ENCODE results near the gene DHX57. TPM values are rescaled to one million over a fixed set of nuclear protein-coding genes. Genes with fewer than 3 reads are reported as not detected.

DHX57 gene, protein sequence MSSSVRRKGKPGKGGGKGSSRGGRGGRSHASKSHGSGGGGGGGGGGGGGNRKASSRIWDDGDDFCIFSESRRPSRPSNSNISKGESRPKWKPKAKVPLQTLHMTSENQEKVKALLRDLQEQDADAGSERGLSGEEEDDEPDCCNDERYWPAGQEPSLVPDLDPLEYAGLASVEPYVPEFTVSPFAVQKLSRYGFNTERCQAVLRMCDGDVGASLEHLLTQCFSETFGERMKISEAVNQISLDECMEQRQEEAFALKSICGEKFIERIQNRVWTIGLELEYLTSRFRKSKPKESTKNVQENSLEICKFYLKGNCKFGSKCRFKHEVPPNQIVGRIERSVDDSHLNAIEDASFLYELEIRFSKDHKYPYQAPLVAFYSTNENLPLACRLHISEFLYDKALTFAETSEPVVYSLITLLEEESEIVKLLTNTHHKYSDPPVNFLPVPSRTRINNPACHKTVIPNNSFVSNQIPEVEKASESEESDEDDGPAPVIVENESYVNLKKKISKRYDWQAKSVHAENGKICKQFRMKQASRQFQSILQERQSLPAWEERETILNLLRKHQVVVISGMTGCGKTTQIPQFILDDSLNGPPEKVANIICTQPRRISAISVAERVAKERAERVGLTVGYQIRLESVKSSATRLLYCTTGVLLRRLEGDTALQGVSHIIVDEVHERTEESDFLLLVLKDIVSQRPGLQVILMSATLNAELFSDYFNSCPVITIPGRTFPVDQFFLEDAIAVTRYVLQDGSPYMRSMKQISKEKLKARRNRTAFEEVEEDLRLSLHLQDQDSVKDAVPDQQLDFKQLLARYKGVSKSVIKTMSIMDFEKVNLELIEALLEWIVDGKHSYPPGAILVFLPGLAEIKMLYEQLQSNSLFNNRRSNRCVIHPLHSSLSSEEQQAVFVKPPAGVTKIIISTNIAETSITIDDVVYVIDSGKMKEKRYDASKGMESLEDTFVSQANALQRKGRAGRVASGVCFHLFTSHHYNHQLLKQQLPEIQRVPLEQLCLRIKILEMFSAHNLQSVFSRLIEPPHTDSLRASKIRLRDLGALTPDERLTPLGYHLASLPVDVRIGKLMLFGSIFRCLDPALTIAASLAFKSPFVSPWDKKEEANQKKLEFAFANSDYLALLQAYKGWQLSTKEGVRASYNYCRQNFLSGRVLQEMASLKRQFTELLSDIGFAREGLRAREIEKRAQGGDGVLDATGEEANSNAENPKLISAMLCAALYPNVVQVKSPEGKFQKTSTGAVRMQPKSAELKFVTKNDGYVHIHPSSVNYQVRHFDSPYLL (N-terminal part only)
- 22.9 and 28.2 TPM in 2 replicates for total RNA-seq
- polyA plus RNA-seq, result 7.8 and 8.7 TPM in 2 replicates
- 10.4 and 11.4 TPM in 2 replicates for polyA plus RNA-seq (2011; cell fraction: cytosol; rRNA removed)
- polyA plus RNA-seq (2011; cell fraction: nucleus; rRNA removed), result 23.0 and 26.6 TPM in 2 replicates
- 16.5 and 23.3 TPM in 2 replicates for polyA plus RNA-seq (2012)
- polyA minus RNA-seq, result 23.0 and 37.4 TPM in 2 replicates
- 19.2 TPM for polyA minus RNA-seq (2011; cell fraction: cytosol; rRNA and poly(A)+ RNA removed)
- 20.9 and 27.7 TPM in 2 replicates for polyA minus RNA-seq (2011; cell fraction: nucleus; rRNA and poly(A)+ RNA removed)
- Bru-seq, nascent RNA, result percentile 67 among the genes with signal in this experiment
- BruChase-seq, experiment 1, labeled RNA remaining after a 6-hour chase, result percentile 65 among the genes with signal in this experiment
- percentile 66 among the genes with signal in this experiment for BruChase-seq, experiment 2, labeled RNA remaining after a 2-hour chase
- long read RNA-seq, full-length matches to known transcripts, result 1 of 7 reads
- long read RNA-seq, partial matches to known transcripts, result 5 of 7 reads
- long read RNA-seq, other reads (novel, unspliced or antisense), result 1 of 7 reads

- dilution Hi-C loops (cut with MboI; ENCODE audit: extremely low pct_ligation_motif_present, low sequenced_read_pairs), result no loop called here
- CTCF ChIA-PET, result interaction anchor here (1.1 kb wide), 2 partner anchors 72 to 354 kb away, joined by 4 read pairs; no protein-coding TSS in a partner anchor
- Histone ChIP-seq H3K36me3 (ENCODE audit: control insufficient read depth in 2 of 2, extremely low read depth in 1 of 2, insufficient read depth in 2 of 2, low read length in 2 of 2) (no peaks in the 10 kb centered on the region), H3K9me3 (replicated peaks; ENCODE audit: control insufficient read depth, insufficient read depth, low read length) (no peaks in the 10 kb centered on the region), H3K9me1 (replicated peaks; ENCODE audit: control insufficient read depth, extremely low read depth, insufficient read depth, low read length) (no peaks in the 10 kb centered on the region), H3K27ac (ENCODE audit: insufficient read depth, low read depth, low read length) (peak within 1 kb of the TSS; percentile 40), H3K9ac (replicated peaks; ENCODE audit: extremely low read depth, insufficient read depth, low read length) (peak within 1 kb of the TSS; percentile 72), H4K20me1 (replicated peaks; ENCODE audit: control insufficient read depth, extremely low read depth, insufficient read depth, low read length) (no peaks in the 10 kb centered on the region), H3K27me3 (ENCODE audit: control insufficient read depth in 2 of 2, insufficient read depth in 2 of 2, low read length in 2 of 2) (no peaks in the 10 kb centered on the region), H3K4me1 (ENCODE audit: control insufficient read depth, extremely low read depth, insufficient read depth, low read length) (peaks cover 13% of the 10 kb centered on the region), H3K4me3 (replicated peaks in 1 of 3; ENCODE audit: insufficient read depth in 1 of 3, low read depth in 1 of 3, low read length in 3 of 3) (peak within 1 kb of the TSS; percentile 60 to 81 (median 66)), H3K4me2 (ENCODE audit: insufficient read depth, low read length) (peak within 1 kb of the TSS; percentile 73), H2AFZ (ENCODE audit: low read depth, low read length) (peak within 1 kb of the TSS; percentile 86), H3K79me2 (ENCODE audit: control insufficient read depth, insufficient read depth, low read length) (peaks cover 21% of the 10 kb centered on the region)
- FAIRE-seq (peak; percentile 91), DNase-seq (ENCODE audit: low read depth, low spot score) (peak; percentile 90)
- TF ChIP-seq POLR2AphosphoS5 (IDR thresholded peaks at IDR 0.05; ENCODE audit: insufficient read depth, low read depth, low read length) (peak; percentile 50), CTCF (IDR thresholded peaks at IDR 0.05; ENCODE audit: extremely low read depth in 1 of 2, insufficient read depth in 1 of 2, low read depth in 1 of 2, low read length in 2 of 2) (peak in 1 of 2 donors; percentile 2), EZH2 (IDR thresholded peaks at IDR 0.05; ENCODE audit: borderline replicate concordance, low read depth, low read length, severe bottlenecking) (no peak), FOS (IDR thresholded peaks at IDR 0.05; ENCODE audit: borderline replicate concordance, insufficient read depth, low read length) (no peak), POLR2A (IDR thresholded peaks at IDR 0.05; ENCODE audit: low read depth, low read length) (peak; percentile 66)
- intact Hi-C loops (cut with micrococcal nuclease), result no loop called here
- POLR2A ChIA-PET, result interaction anchor here (1.8 kb wide), 1 partner anchor 124 kb away, joined by 8 read pairs; the partner anchor contains the start of gene SRSF7
- BruUV-seq (replicated peaks), result TSS peak; percentile 73
Observed at GRCh38 chr2:38875576-38876367, at the start of gene DHX57, which contains the start of gene MORN2. DHX57 (minus strand) TSS chr2:38875934; CDS start chr2:38868405, 7,529 bp downstream. MORN2 (plus strand) TSS chr2:38875976.
